Stomach (tissue), 4 donors: ENCODE results near the gene AWAT2.

Experiments
- CTCF ChIP-seq, 7 experiments: fragments of 450-650 bp in 4 of 7; fragments of 200-600 bp in 3 of 7; sonication (generic) in 3 of 7; IDR thresholded peaks; one replicate each; pipeline ENCODE4 v1.5.1; 2016 to 2019; ENCODE audit warnings: antibody characterized with exemption in 7 of 7, control low read depth in 2 of 7, mild to moderate bottlenecking in 1 of 7
- EP300 ChIP-seq: sonication (generic); formaldehyde crosslinking; IDR thresholded peaks from one replicate; pipeline ENCODE4 v1.6.1; 2017; ENCODE audit warnings: antibody characterized with exemption
- POLR2A ChIP-seq, 4 donors: fragments of 450-650 bp; IDR thresholded peaks; one replicate each; pipeline ENCODE4 v1.6.1; 2016; ENCODE audit warnings: antibody characterized with exemption in 4 of 4, control low read depth in 2 of 4, mild to moderate bottlenecking in 1 of 4, moderate library complexity in 1 of 4
- POLR2AphosphoS5 ChIP-seq, 3 donors: sonication (generic); formaldehyde crosslinking; IDR thresholded peaks; one replicate each; pipeline ENCODE4 v1.6.1; 2016; ENCODE audit warnings: antibody characterized with exemption in 3 of 3

DNA sequence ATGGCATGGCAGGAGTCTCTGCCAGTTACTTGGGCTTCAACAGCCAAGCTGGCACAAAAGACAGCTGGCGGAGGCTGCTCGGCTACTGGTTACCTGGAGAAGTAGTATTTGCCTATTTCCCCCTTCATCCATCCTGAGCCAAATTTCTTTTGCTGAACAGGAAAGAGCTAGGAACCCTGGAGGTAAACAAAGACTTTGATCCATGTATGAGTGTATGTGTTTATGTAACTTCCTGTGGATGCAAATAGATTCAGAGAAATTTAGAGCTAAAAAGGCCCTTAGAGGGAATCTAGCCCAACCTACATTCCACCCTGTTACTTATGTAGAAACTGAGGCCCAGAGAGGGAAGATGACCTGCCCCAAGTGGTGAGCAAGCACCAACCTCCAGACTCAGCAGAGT, 11.2 kb downstream of the AWAT2 start:
- TF ChIP-seq POLR2A (IDR thresholded peaks at IDR 0.05) (no peak), CTCF (IDR thresholded peaks at IDR 0.05) (no peak), POLR2AphosphoS5 (IDR thresholded peaks at IDR 0.05) (no peak), EP300 (no peak)
